NOMO-1 treated with DMSO at 0.1 percent for 48 hours (cell line): ENCODE data around the gene PARP3.
A peak's percentile ranks its signal among the peaks of the same experiment; 100 is the strongest.

Source experiments
- DNase-seq: peaks from one replicate; lab custom pipeline; 2025; ENCODE audit not compliant: unreplicated experiment; lab: John Stamatoyannopoulos, UW

PARP3 gene

DNA sequence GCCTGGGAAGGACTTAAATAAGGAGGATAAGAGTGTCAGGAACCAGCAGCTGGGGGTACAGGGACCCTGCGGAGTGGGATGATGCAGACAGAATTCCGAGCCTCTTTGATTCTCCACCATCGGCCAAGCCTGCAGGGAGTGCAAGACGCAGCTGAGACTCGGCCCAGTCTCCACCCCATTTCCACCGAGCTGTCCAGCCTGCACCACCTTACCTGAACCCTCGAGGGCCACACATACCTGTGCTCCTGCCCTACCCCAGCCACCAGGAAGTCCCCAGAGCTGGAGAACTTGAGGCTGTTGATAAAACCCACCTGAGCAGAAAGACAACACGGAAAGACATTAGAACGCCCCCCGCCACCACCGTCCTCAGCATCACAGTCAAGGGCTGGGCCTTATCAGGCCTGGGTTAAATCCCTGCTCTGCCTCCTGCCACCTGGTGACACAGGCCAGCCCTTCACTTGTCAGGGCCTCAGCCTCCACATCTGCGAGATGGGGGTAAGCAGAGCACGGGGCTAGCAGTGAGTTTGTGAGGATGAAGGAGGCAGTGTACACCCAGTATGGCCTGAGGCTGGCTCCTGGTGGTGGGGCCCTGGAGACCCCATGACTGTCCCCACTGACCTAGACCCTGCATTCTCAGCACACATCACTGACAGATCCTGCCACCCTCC is 8.6 kb upstream of the PARP3 start:
- DNase-seq = no peak

DNA sequence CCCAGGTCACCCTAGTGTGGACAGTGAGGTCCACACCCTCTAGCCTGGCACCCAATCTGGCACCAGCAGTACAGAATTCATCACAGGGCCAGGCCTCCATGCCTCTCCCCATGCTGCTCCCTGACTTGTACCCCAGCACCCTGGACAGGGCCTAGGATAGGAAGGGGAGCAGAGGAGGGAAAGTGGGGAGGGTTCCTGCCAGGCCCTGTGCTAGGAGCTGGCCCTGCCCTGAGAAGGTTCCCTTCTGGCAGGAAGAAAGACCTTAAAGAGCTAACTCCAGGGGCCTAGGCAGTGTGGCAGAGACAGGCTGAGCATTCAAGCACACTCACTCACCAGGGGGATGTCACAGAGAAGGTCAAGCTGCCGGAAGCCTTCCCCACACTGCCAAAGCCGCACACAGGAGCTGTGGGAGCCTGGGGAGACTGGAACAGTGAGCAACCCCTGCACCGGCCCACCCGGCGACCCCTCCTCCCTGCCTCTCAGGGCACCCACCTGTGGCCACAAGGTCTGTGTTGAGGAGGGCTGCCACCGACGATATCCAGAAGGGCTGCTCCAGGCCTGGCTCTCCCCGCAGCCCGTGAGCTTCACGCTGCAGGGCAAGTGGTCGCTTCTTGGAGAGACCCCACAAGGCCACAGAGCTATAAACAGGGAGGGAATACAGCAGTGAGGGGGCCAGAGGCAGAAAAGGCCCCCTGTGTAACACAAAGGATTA is 7.9 kb upstream of the PARP3 start:
- no peak for DNase-seq

GRCh38 chr3:51934991-51935885 is 6.9 kb upstream of the PARP3 start:
- no peak for DNase-seq

- DNase-seq = no peak
These were observed 6.0 kb upstream of the PARP3 start for GRCh38 chr3:51935886-51936755.

- no peak for DNase-seq
These were observed 5.1 kb upstream of the PARP3 start for GRCh38 chr3:51937014-51937413.

GRCh38 chr3:51937611-51938450 is 4.3 kb upstream of the PARP3 start:
- no peak for DNase-seq

GRCh38 chr3:51938780-51939425 is 3.3 kb upstream of the PARP3 start:
- no peak for DNase-seq

- DNase-seq = no peak
These were observed 1.3 kb upstream of the PARP3 start for GRCh38 chr3:51940648-51941462.

DNA sequence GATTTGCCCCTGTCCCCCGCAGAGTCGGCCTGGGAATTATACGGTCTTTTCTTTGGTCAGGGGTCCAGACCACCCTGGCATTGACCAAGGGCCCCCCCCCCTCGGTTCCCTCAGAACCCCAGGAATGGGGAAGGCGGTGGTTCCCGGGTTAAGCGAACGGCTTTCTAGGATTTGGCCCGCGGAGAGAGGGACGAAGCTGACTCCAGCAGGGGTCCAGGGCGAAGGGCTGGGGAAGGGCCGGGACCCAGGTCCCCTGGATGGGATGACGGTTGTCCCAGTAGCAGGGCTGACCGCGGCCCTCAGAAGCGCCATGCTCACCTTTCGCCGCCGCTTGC is 733 bp upstream of the PARP3 start:
- no peak for DNase-seq

GRCh38 chr3:51942603-51943450 is 664 bp downstream of the PARP3 start:
- DNase-seq = peak; percentile 16

DNA sequence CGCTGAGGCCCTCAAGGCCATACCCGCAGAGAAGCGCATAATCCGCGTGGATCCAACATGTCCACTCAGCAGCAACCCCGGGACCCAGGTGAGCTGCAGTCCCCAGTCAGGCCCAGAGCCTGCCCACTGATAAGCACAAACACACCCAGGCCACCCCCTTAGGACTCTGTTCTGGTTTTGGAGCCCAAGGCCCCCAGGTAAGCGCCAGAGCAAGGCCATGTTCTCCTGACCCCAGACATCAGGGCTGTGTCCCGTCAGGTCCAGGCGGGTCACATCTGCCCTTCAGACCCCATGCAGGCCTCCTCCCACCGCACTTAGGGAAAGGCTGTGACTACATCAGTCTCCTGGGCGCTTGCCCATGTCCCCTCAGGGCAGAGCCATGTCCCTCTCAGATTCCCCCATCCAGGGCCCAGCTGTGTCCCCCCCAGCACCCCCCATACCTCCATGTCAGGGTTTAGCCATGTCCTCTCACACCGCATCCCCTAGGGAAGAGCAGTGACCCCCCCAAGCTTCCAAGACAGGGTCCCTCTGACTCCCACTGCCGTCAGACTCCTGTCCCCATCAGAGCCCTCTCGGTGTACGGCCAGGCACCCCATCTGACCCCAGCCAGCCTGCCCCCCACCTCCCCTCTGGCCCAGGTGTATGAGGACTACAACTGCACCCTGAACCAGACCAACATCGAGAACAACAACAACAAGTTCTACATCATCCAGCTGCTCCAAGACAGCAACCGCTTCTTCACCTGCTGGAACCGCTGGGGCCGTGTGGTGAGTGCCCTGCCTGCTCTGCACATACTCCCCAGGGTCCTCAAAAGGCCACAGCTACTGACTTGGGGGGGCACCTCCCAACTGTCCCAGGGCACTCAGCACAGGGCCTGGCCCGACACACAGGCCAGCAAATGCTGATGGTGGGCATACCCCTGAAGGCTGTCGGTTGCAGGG is 1.6 kb downstream of the PARP3 start:
- no peak for DNase-seq

DNA sequence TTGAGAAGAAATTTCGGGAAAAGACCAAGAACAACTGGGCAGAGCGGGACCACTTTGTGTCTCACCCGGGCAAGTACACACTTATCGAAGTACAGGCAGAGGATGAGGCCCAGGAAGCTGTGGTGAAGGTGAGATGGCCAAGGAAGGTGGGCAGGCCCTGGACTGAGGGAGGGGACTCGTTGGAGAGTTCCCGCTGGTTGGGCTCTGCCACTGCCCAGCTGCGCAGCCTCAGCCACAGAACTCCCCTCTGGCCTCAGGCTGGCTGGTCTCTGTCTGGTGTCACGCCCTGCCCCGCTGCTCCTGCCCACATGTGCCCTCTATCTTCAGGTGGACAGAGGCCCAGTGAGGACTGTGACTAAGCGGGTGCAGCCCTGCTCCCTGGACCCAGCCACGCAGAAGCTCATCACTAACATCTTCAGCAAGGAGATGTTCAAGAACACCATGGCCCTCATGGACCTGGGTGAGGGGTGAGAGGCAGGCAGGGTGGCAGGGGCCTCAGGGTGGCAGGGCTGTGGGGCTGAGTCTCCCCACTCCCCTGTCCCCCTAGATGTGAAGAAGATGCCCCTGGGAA is 2.4 kb downstream of the PARP3 start:
- DNase-seq = no peak

DNA sequence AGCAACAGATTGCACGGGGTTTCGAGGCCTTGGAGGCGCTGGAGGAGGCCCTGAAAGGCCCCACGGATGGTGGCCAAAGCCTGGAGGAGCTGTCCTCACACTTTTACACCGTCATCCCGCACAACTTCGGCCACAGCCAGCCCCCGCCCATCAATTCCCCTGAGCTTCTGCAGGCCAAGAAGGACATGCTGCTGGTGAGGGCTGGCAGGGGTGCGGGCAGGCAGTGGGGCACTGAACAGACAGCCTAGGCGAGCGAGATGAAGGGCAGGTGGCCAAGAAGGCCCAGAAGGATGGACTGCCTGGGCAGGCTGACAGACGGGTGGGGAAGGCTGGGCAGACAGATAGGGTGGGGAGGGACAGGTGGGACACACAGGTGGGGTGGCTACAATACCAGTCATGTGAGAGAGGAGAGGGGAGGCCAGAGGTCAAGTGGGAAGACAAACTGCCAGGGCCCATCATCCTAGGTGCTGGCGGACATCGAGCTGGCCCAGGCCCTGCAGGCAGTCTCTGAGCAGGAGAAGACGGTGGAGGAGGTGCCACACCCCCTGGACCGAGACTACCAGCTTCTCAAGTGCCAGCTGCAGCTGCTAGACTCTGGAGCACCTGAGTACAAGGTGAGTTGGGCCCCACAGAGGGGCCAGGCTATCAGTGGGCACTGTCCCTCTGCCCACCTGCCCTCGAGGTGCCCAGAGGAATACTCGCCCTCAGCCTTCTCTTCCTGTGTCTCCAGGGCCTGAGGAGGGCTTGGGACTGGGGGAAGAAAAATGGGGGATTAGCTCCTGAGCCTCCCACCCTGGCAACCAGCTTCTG is 3.1 kb downstream of the PARP3 start:
- DNase-seq = no peak

DNA sequence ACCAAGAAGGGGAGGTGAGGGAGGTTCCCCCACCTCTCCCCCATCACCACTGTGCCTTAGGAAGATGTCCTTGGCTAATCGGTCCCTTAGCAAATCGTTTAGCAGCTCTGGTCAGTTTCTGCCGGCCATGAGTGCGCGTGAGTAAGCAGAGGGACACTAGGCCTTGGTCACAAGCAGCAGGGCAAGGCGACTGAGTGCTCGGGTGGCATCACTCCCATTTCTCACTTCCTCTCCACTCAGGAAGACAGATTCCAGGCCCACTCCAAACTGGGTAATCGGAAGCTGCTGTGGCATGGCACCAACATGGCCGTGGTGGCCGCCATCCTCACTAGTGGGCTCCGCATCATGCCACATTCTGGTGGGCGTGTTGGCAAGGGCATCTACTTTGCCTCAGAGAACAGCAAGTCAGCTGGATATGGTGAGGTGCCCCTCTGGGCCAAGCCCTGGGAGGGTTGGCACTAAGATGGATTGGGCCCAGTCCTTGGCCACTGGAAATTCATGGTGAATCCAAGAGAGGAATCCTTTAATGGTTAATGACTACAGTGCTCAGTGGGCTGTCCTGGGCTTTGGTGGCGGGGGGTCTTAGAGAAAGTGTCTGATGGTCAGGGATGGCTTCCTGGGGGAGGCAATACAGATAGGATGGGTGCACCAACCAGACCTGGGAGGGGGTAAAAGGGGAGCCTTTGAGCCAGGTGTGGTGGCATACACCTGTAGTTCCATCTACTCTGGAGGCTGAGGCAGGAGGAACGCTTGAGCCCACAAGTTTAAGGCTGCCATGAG is 4.0 kb downstream of the PARP3 start:
- no peak for DNase-seq

DNA sequence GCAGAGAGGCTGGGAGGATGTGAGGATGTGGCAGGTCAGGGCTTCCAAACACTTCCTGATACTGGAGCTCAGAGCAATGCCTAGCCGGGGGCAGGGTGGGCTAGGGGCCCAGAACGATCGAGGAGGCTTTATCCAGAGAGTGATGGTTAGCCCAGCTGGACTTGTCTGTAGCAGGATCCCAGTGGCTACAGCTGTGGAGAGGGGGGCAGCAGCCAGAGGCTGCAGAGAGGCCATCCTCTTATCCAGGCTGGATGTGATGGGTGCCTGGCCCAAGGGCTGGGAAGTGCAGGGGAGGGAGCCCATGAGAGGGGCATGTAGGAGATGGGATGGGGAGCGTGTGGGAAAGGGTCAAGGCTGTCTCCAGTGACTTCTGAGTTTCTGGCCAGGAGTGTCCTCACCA is 4.6 kb downstream of the PARP3 start:
- no peak for DNase-seq
